Measurements from ENCODE around the gene RAD23A. TPM values are rescaled to one million over a fixed set of nuclear protein-coding genes. Genes with fewer than 3 reads are reported as not detected.
"Not testable (repeated sequence)": the region's sequence is repeated elsewhere in the genome, so short reads cannot be mapped to it uniquely, and the experiment has no call there.

Gene RAD23A
- total and polyA plus RNA-seq, 9 of the 15 experiments (the other 6 are each of a cell fraction or from before 2014, with no cell fraction given), result 9.5 to 181 (median 101) TPM

- H3K4me1 ChIP-seq (replicated peaks in 1 of 2; ENCODE audit: control insufficient read depth in 2 of 2, insufficient read depth in 2 of 2, low read length in 2 of 2), result peaks cover 8 to 49% of the 10 kb centered on the region in 2 experiments; a peak in 4 of 5 replicates
- WGBS (ENCODE audit: insufficient coverage, low coverage, missing lambda C conversion rate), result 40% methylated on average over 7 of the region's 7 CpGs
- H3K4me2 ChIP-seq (ENCODE audit: insufficient read depth, low read length); H4K20me1 ChIP-seq (replicated peaks; ENCODE audit: control insufficient read depth, insufficient read depth, low read length); ATAC-seq; H3K4me3 ChIP-seq; H2AFZ ChIP-seq (ENCODE audit: low read depth, low read length); H3K27ac ChIP-seq (ENCODE audit: extremely low read depth, low read depth, low read length); H3K9me3 ChIP-seq (replicated peaks; ENCODE audit: control insufficient read depth, insufficient read depth, low read depth, low read length); H3K36me3 ChIP-seq (ENCODE audit: control insufficient read depth, insufficient read depth, low read length); H3K27me3 ChIP-seq (ENCODE audit: control insufficient read depth in 2 of 2, insufficient read depth in 2 of 2, low read length in 2 of 2); H3K9ac ChIP-seq (ENCODE audit: insufficient read depth in 1 of 2, low read depth in 2 of 2, low read length in 2 of 2); FAIRE-seq; H3K79me2 ChIP-seq (ENCODE audit: control insufficient read depth, insufficient read depth, low read length); H3K9me1 ChIP-seq (ENCODE audit: control insufficient read depth, insufficient read depth, low read length); BruUV-seq (replicated peaks): not testable (repeated sequence)
- peak in 2 of 4 experiments; percentile 5 to 7 for DNase-seq (ENCODE audit: extremely low read depth in 1 of 4, low spot score in 3 of 4)
- in situ Hi-C loops (cut with MboI), result loop anchor here (5.0 to 10.0 kb wide), 2 partner anchors 116 to 449 kb away; no protein-coding TSS in a partner anchor
- ChIA-PET CTCF (ENCODE audit: low intra/inter-chr PET ratio) (interaction anchor here (0.8 kb wide), 1 partner anchor 118 kb away, joined by 5 read pairs; no protein-coding TSS in a partner anchor), POLR2A (interaction anchor here (0.6 to 3.1 kb wide), 6 partner anchors 11 to 234 kb away, joined by 3 to 17 read pairs (median 4); no protein-coding TSS in a partner anchor)
- TF ChIP-seq ZNF121 (CRISPR knock-in tag; conservative IDR thresholded peaks at IDR 0.05), result peak; percentile 76
- intact Hi-C loops (cut with micrococcal nuclease), result loop anchor here (5.0 kb wide), 1 partner anchor 286 kb away; no protein-coding TSS in a partner anchor
These were observed 30.4 kb downstream of the RAD23A start for GRCh38 chr19:12976109-12976508.

- no peak for ATAC-seq
- H3K9me1 ChIP-seq (ENCODE audit: control insufficient read depth, insufficient read depth, low read length), result no peaks in the 10 kb centered on the region
- intact Hi-C loops (cut with micrococcal nuclease) (loop anchor here (5.0 kb wide), 1 partner anchor 282 kb away; no protein-coding TSS in a partner anchor), in situ Hi-C loops (cut with MboI) (loop anchor here (5.0 to 10.0 kb wide), 2 partner anchors 112 to 445 kb away; no protein-coding TSS in a partner anchor)
- no peaks in the 10 kb centered on the region for H3K9me3 ChIP-seq (replicated peaks; ENCODE audit: control insufficient read depth, insufficient read depth, low read depth, low read length)
- WGBS (ENCODE audit: insufficient coverage, low coverage, missing lambda C conversion rate), result 7% methylated on average over 3 of the region's 3 CpGs
- no peak overlapping the region for H3K9ac ChIP-seq (ENCODE audit: insufficient read depth in 1 of 2, low read depth in 2 of 2, low read length in 2 of 2)
- H3K4me1 ChIP-seq (replicated peaks in 1 of 2; ENCODE audit: control insufficient read depth in 2 of 2, insufficient read depth in 2 of 2, low read length in 2 of 2), result peaks cover 10 to 52% of the 10 kb centered on the region in 2 experiments; a peak in 4 of 5 replicates
- H3K36me3 ChIP-seq (ENCODE audit: control insufficient read depth, insufficient read depth, low read length), result no peaks in the 10 kb centered on the region
- no peak overlapping the region for H3K27ac ChIP-seq (ENCODE audit: extremely low read depth, low read depth, low read length)
- no peak for FAIRE-seq
- TF ChIP-seq HMBOX1 (IDR thresholded peaks at IDR 0.05) (no peak), PRDM10 (IDR thresholded peaks at IDR 0.05; ENCODE audit: partially characterized antibody) (peak; percentile 42), ZNF384 (IDR thresholded peaks at IDR 0.05; ENCODE audit: low read depth, low read length) (peak; percentile 66; the same call in 1 of the 2 replicates), U2AF1 (optimal IDR thresholded peaks at IDR 0.05; ENCODE audit: low read depth, low read length) (no peak), FOXO4 (CRISPR knock-in tag; IDR thresholded peaks at IDR 0.05) (no peak)
- no peak overlapping the region for H3K4me2 ChIP-seq (ENCODE audit: insufficient read depth, low read length)
- no TSS peak for BruUV-seq (replicated peaks)
- ChIA-PET CTCF (ENCODE audit: low intra/inter-chr PET ratio) (interaction anchor here (0.9 kb wide), 1 partner anchor 14 kb away, joined by 3 read pairs; no protein-coding TSS in a partner anchor), POLR2A (interaction anchor here (0.8 to 0.9 kb wide), 2 partner anchors 121 to 173 kb away, joined by 3 to 5 read pairs; no protein-coding TSS in a partner anchor)
- DNase-seq (ENCODE audit: extremely low read depth in 1 of 4, low spot score in 3 of 4), result peak in 1 of 4 experiments; percentile 5
- no peaks in the 10 kb centered on the region for H3K27me3 ChIP-seq (ENCODE audit: control insufficient read depth in 2 of 2, insufficient read depth in 2 of 2, low read length in 2 of 2)
- no peak overlapping the region for H3K4me3 ChIP-seq
- H4K20me1 ChIP-seq (replicated peaks; ENCODE audit: control insufficient read depth, insufficient read depth, low read length), result no peaks in the 10 kb centered on the region
- no peaks in the 10 kb centered on the region for H3K79me2 ChIP-seq (ENCODE audit: control insufficient read depth, insufficient read depth, low read length)
- H2AFZ ChIP-seq (ENCODE audit: low read depth, low read length), result no peak overlapping the region
These were observed 34.3 kb downstream of the RAD23A start for GRCh38 chr19:12979974-12980373.

All from K562 (cell line).